GM23338 (cell line): ENCODE data around the gene RNF220. TPM values are rescaled to one million over a fixed set of nuclear protein-coding genes. Genes with fewer than 3 reads are reported as not detected.
A peak's percentile ranks its signal among the peaks of the same experiment; 100 is the strongest.

ENCODE experiments used
- ATAC-seq: fragments of 200-7000 bp; cut with Tn5 transposase; 3 replicates; pipeline ENCODE4 v1.9.1; 2020
- DNase-seq: peaks from one replicate; pipeline ENCODE4 v3.0.0-alpha.2; 2015; ENCODE audit warnings: low spot score
- H2AFZ ChIP-seq: fragments of 200-600 bp; sonication (generic); 2 replicates; pipeline ENCODE4 v1.8.0; 2016; ENCODE audit warnings: antibody characterized with exemption, mild to moderate bottlenecking, moderate library complexity
- H3F3A ChIP-seq: fragments of 200-600 bp; sonication (generic); replicated peaks from 2 replicates; pipeline ENCODE4 v1.8.0; 2017; ENCODE audit warnings: antibody characterized with exemption, mixed run types, low read depth
- H3K27ac ChIP-seq: fragments of 200-600 bp; sonication (generic); 2 replicates; pipeline ENCODE4 v1.6.1; 2016; ENCODE audit warnings: low read depth
- H3K27me3 ChIP-seq: fragments of 200-600 bp; sonication (generic); 2 replicates; pipeline ENCODE4 v1.8.0; 2016; ENCODE audit warnings: mild to moderate bottlenecking, mixed run types, moderate library complexity; ENCODE audit not compliant: insufficient read depth
- H3K36me3 ChIP-seq: fragments of 200-600 bp; sonication (generic); 2 replicates; pipeline ENCODE4 v1.8.0; 2016; ENCODE audit warnings: mild to moderate bottlenecking; ENCODE audit not compliant: insufficient read depth
- H3K4me1 ChIP-seq: fragments of 200-600 bp; sonication (generic); 2 replicates; pipeline ENCODE4 v1.8.0; 2016; ENCODE audit warnings: mild to moderate bottlenecking, moderate library complexity; ENCODE audit not compliant: insufficient read depth
- H3K4me2 ChIP-seq: fragments of 200-600 bp; sonication (generic); 2 replicates; pipeline ENCODE4 v1.7.1; 2017; ENCODE audit warnings: mixed run types
- H3K4me3 ChIP-seq: fragments of 200-600 bp; sonication (generic); 2 replicates; pipeline ENCODE4 v1.6.1; 2016; ENCODE audit warnings: mixed run types
- H3K79me2 ChIP-seq: fragments of 200-600 bp; sonication (generic); replicated peaks from 2 replicates; pipeline ENCODE4 v1.8.0; 2017; ENCODE audit warnings: mild to moderate bottlenecking; ENCODE audit not compliant: insufficient read depth
- H3K9me2 ChIP-seq: fragments of 200-600 bp; sonication (generic); 2 replicates; pipeline ENCODE4 v1.8.0; 2017; ENCODE audit not compliant: insufficient read depth
- H4K20me1 ChIP-seq: fragments of 200-600 bp; sonication (generic); replicated peaks from 2 replicates; pipeline ENCODE4 v1.8.0; 2017; ENCODE audit warnings: mild to moderate bottlenecking; ENCODE audit not compliant: insufficient read depth
- H3K27ac Mint-ChIP-seq: 2 replicates; pipeline ENCODE4 v1.8.0; 2020; ENCODE audit warnings: inconsistent platforms, mild to moderate bottlenecking, moderate library complexity, mixed read lengths
- H3K27me3 Mint-ChIP-seq: 3 replicates; pipeline ENCODE4 v1.8.0; 2022; ENCODE audit warnings: low read depth, mild to moderate bottlenecking, moderate library complexity, mixed read lengths, inconsistent platforms; ENCODE audit not compliant: insufficient read depth, poor library complexity
- H3K36me3 Mint-ChIP-seq: 3 replicates; pipeline ENCODE4 v1.8.0; 2021; ENCODE audit warnings: low read depth, mild to moderate bottlenecking, inconsistent platforms, moderate library complexity, mixed read lengths
- H3K4me1 Mint-ChIP-seq: 3 replicates; pipeline ENCODE4 v1.8.0; 2020; ENCODE audit warnings: mild to moderate bottlenecking, inconsistent platforms, mixed read lengths
- H3K4me3 Mint-ChIP-seq: 3 replicates; pipeline ENCODE4 v1.8.0; 2021; ENCODE audit warnings: moderate library complexity, mild to moderate bottlenecking, inconsistent platforms, mixed read lengths
- H3K9me3 Mint-ChIP-seq: 3 replicates; pipeline ENCODE4 v1.8.0; 2020; ENCODE audit warnings: moderate library complexity, mild to moderate bottlenecking, inconsistent platforms, mixed read lengths
- CREB1 ChIP-seq: fragments of 250-450 bp; sonication (Bioruptor Pico); IDR thresholded peaks from 2 replicates; pipeline ENCODE4 v1.5.0; 2020; ENCODE audit warnings: low read depth, mild to moderate bottlenecking, moderate library complexity
- EZH2 ChIP-seq: fragments of 200-600 bp; sonication (generic); IDR thresholded peaks from one replicate; pipeline ENCODE4 v1.8.0; 2017; ENCODE audit warnings: antibody characterized with exemption, mild to moderate bottlenecking, low read depth; ENCODE audit not compliant: unreplicated experiment
- EZH2phosphoT487 ChIP-seq: fragments of 200-600 bp; sonication (generic); IDR thresholded peaks from one replicate; pipeline ENCODE4 v1.8.1; 2018; ENCODE audit warnings: antibody characterized with exemption; ENCODE audit not compliant: unreplicated experiment
- JUNB ChIP-seq: IDR thresholded peaks from one replicate; pipeline ENCODE4 v1.6.1; 2016; ENCODE audit warnings: antibody characterized with exemption; ENCODE audit not compliant: unreplicated experiment
- NANOG ChIP-seq: IDR thresholded peaks from 2 replicates; pipeline ENCODE4 v1.6.1; 2016; ENCODE audit warnings: antibody characterized with exemption, borderline replicate concordance
- POLR2AphosphoS5 ChIP-seq: IDR thresholded peaks from 2 replicates; pipeline ENCODE4 v1.6.1; 2016; ENCODE audit warnings: antibody characterized with exemption, low read depth
- STAT1 ChIP-seq: IDR thresholded peaks from one replicate; pipeline ENCODE4 v1.6.1; 2016; ENCODE audit warnings: antibody characterized with exemption; ENCODE audit not compliant: unreplicated experiment
- ZNF114 ChIP-seq: fragments of 250-450 bp; sonication (Bioruptor Pico); IDR thresholded peaks from 2 replicates; pipeline ENCODE4 v1.5.0; 2020; ENCODE audit warnings: mild to moderate bottlenecking, moderate library complexity
- ZNF331 ChIP-seq: fragments of 250-450 bp; sonication (Bioruptor Pico); IDR thresholded peaks from 2 replicates; pipeline ENCODE4 v1.5.0; 2020; ENCODE audit warnings: low read depth, mild to moderate bottlenecking, moderate library complexity
- polyA plus RNA-seq: library from polyadenylated mRNA; unstranded; fragments of >200 nt; fragmentation: Nextera tagmentation; extraction: Ambion mirVana; gene quantifications from 2 replicates; pipeline ENCODE4 v1.2.1, GENCODE V29; 2016
- total RNA-seq: library from RNA; depleted of rRNA; stranded (reverse); fragments of >200 nt; shearing (Covaris generic); gene quantifications from 2 replicates; pipeline ENCODE4 v1.2.3, GENCODE V29; 2014
- TF ChIP-seq, protein P1 (sequence below): IDR thresholded peaks from 2 replicates; pipeline ENCODE4 v1.6.1; 2016; ENCODE audit warnings: antibody characterized with exemption
- TF ChIP-seq, protein P2 (sequence below), 2 experiments: fragments of 200-600 bp in 1 of 2; sonication (generic) in 1 of 2; conservative IDR thresholded peaks; 2 replicates each; pipeline versions ENCODE4 v1.5.1 to v1.6.1; 2016 to 2017; ENCODE audit warnings: antibody characterized with exemption in 2 of 2, low read depth in 2 of 2, mild to moderate bottlenecking in 2 of 2, moderate library complexity in 1 of 2
- TF ChIP-seq, protein P3 (sequence below): IDR thresholded peaks from one replicate; pipeline ENCODE4 v1.6.1; 2018; ENCODE audit warnings: antibody characterized with exemption; ENCODE audit not compliant: unreplicated experiment
- TF ChIP-seq, protein P4 (sequence below): fragments of 250-450 bp; sonication (Bioruptor Pico); IDR thresholded peaks from 2 replicates; pipeline ENCODE4 v1.5.0; 2020; ENCODE audit warnings: mild to moderate bottlenecking, moderate library complexity

The RNF220 gene
- total and polyA plus RNA-seq, 2 experiments from 2014 or later: 72.8 to 168 TPM

DNA sequence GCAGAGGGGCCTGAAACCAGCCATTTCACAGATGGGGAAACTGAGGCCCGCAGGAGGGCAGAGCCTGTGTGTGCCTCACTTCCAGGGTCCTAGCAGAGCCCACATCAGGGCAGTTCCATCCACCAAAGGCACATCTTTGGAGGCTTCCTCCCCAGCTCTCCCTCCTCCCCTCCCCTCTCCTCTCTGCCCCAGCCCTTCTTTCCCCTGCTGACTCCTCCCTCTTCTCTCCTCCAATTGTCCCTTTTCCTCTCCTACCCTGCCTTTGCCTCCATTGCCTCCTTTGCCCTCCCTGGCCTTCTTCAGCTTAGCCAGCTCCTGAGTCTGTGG is 212.6 kb downstream of the RNF220 start:
- H3K27ac Mint-ChIP-seq: no peak overlapping the region
- TF ChIP-seq CREB1 (CRISPR knock-in tag): no peak
- TF ChIP-seq, protein P1, sequence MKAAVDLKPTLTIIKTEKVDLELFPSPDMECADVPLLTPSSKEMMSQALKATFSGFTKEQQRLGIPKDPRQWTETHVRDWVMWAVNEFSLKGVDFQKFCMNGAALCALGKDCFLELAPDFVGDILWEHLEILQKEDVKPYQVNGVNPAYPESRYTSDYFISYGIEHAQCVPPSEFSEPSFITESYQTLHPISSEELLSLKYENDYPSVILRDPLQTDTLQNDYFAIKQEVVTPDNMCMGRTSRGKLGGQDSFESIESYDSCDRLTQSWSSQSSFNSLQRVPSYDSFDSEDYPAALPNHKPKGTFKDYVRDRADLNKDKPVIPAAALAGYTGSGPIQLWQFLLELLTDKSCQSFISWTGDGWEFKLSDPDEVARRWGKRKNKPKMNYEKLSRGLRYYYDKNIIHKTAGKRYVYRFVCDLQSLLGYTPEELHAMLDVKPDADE: no peak
- TF ChIP-seq EZH2phosphoT487: no peak
- TF ChIP-seq, protein P2, sequence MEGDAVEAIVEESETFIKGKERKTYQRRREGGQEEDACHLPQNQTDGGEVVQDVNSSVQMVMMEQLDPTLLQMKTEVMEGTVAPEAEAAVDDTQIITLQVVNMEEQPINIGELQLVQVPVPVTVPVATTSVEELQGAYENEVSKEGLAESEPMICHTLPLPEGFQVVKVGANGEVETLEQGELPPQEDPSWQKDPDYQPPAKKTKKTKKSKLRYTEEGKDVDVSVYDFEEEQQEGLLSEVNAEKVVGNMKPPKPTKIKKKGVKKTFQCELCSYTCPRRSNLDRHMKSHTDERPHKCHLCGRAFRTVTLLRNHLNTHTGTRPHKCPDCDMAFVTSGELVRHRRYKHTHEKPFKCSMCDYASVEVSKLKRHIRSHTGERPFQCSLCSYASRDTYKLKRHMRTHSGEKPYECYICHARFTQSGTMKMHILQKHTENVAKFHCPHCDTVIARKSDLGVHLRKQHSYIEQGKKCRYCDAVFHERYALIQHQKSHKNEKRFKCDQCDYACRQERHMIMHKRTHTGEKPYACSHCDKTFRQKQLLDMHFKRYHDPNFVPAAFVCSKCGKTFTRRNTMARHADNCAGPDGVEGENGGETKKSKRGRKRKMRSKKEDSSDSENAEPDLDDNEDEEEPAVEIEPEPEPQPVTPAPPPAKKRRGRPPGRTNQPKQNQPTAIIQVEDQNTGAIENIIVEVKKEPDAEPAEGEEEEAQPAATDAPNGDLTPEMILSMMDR (conservative IDR thresholded peaks at IDR 0.05; ENCODE audit: low read depth in 2 of 2): no peak
- TF ChIP-seq POLR2AphosphoS5: no peak
- TF ChIP-seq NANOG: no peak
- no peak for TF ChIP-seq STAT1
- TF ChIP-seq ZNF331 (CRISPR knock-in tag): no peak
- no peak for TF ChIP-seq EZH2
- TF ChIP-seq ZNF114 (CRISPR knock-in tag): no peak
- TF ChIP-seq, protein P3, sequence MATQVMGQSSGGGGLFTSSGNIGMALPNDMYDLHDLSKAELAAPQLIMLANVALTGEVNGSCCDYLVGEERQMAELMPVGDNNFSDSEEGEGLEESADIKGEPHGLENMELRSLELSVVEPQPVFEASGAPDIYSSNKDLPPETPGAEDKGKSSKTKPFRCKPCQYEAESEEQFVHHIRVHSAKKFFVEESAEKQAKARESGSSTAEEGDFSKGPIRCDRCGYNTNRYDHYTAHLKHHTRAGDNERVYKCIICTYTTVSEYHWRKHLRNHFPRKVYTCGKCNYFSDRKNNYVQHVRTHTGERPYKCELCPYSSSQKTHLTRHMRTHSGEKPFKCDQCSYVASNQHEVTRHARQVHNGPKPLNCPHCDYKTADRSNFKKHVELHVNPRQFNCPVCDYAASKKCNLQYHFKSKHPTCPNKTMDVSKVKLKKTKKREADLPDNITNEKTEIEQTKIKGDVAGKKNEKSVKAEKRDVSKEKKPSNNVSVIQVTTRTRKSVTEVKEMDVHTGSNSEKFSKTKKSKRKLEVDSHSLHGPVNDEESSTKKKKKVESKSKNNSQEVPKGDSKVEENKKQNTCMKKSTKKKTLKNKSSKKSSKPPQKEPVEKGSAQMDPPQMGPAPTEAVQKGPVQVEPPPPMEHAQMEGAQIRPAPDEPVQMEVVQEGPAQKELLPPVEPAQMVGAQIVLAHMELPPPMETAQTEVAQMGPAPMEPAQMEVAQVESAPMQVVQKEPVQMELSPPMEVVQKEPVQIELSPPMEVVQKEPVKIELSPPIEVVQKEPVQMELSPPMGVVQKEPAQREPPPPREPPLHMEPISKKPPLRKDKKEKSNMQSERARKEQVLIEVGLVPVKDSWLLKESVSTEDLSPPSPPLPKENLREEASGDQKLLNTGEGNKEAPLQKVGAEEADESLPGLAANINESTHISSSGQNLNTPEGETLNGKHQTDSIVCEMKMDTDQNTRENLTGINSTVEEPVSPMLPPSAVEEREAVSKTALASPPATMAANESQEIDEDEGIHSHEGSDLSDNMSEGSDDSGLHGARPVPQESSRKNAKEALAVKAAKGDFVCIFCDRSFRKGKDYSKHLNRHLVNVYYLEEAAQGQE: no peak
- TF ChIP-seq, protein P4, sequence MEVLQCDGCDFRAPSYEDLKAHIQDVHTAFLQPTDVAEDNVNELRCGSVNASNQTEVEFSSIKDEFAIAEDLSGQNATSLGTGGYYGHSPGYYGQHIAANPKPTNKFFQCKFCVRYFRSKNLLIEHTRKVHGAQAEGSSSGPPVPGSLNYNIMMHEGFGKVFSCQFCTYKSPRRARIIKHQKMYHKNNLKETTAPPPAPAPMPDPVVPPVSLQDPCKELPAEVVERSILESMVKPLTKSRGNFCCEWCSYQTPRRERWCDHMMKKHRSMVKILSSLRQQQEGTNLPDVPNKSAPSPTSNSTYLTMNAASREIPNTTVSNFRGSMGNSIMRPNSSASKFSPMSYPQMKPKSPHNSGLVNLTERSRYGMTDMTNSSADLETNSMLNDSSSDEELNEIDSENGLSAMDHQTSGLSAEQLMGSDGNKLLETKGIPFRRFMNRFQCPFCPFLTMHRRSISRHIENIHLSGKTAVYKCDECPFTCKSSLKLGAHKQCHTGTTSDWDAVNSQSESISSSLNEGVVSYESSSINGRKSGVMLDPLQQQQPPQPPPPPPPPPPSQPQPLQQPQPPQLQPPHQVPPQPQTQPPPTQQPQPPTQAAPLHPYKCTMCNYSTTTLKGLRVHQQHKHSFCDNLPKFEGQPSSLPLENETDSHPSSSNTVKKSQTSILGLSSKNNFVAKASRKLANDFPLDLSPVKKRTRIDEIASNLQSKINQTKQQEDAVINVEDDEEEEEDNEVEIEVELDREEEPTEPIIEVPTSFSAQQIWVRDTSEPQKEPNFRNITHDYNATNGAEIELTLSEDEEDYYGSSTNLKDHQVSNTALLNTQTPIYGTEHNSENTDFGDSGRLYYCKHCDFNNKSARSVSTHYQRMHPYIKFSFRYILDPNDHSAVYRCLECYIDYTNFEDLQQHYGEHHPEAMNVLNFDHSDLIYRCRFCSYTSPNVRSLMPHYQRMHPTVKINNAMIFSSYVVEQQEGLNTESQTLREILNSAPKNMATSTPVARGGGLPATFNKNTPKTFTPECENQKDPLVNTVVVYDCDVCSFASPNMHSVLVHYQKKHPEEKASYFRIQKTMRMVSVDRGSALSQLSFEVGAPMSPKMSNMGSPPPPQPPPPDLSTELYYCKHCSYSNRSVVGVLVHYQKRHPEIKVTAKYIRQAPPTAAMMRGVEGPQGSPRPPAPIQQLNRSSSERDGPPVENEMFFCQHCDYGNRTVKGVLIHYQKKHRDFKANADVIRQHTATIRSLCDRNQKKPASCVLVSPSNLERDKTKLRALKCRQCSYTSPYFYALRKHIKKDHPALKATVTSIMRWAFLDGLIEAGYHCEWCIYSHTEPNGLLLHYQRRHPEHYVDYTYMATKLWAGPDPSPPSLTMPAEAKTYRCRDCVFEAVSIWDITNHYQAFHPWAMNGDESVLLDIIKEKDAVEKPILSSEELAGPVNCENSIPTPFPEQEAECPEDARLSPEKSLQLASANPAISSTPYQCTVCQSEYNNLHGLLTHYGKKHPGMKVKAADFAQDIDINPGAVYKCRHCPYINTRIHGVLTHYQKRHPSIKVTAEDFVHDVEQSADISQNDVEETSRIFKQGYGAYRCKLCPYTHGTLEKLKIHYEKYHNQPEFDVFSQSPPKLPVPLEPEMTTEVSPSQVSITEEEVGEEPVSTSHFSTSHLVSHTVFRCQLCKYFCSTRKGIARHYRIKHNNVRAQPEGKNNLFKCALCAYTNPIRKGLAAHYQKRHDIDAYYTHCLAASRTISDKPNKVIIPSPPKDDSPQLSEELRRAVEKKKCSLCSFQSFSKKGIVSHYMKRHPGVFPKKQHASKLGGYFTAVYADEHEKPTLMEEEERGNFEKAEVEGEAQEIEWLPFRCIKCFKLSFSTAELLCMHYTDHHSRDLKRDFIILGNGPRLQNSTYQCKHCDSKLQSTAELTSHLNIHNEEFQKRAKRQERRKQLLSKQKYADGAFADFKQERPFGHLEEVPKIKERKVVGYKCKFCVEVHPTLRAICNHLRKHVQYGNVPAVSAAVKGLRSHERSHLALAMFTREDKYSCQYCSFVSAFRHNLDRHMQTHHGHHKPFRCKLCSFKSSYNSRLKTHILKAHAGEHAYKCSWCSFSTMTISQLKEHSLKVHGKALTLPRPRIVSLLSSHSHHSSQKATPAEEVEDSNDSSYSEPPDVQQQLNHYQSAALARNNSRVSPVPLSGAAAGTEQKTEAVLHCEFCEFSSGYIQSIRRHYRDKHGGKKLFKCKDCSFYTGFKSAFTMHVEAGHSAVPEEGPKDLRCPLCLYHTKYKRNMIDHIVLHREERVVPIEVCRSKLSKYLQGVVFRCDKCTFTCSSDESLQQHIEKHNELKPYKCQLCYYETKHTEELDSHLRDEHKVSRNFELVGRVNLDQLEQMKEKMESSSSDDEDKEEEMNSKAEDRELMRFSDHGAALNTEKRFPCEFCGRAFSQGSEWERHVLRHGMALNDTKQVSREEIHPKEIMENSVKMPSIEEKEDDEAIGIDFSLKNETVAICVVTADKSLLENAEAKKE: no peak
- TF ChIP-seq JUNB: no peak
- Histone ChIP-seq H2AFZ (no peak overlapping the region), H3K27me3 (no peaks in the 10 kb centered on the region), H3K9me2 (no peaks in the 10 kb centered on the region), H3K27ac (no peak overlapping the region), H3K4me3 (peak overlapping the region; percentile 77), H3K4me1 (peaks cover 13% of the 10 kb centered on the region), H3F3A (0 out of 2 replicates have a peak, but pooled peaks cover 2% of the 10 kb centered on the region), H3K79me2 (no peaks in the 10 kb centered on the region), H3K4me2 (peak overlapping the region; percentile 98), H3K36me3 (no peaks in the 10 kb centered on the region; the same call in 1 of the 2 replicates), H4K20me1 (peaks cover 6% of the 10 kb centered on the region; the same call in 1 of the 2 replicates)
- DNase-seq (no peak), ATAC-seq (peak; percentile 23)
- peaks cover 7% of the 10 kb centered on the region; the same call in 1 of the 3 replicates for H3K36me3 Mint-ChIP-seq
- H3K9me3 Mint-ChIP-seq: no peaks in the 10 kb centered on the region
- peaks cover 25% of the 10 kb centered on the region for H3K4me1 Mint-ChIP-seq
- H3K27me3 Mint-ChIP-seq: peaks cover 14% of the 10 kb centered on the region
- peak overlapping the region; percentile 77 for H3K4me3 Mint-ChIP-seq
